GM10266 (cell line): ENCODE measurements around the gene SPRING1.

ENCODE experiments used
- DNase-seq: peaks from one replicate; pipeline ENCODE4 v3.0.0; 2012; ENCODE audit errors: extremely low spot score
- CTCF ChIP-seq: IDR thresholded peaks from 2 replicates; pipeline ENCODE4 v1.5.1; 2012; ENCODE audit warnings: mild to moderate bottlenecking, low read depth; ENCODE audit not compliant: control insufficient read depth, insufficient read depth; ENCODE audit errors: missing control alignments

SPRING1 gene

DNA sequence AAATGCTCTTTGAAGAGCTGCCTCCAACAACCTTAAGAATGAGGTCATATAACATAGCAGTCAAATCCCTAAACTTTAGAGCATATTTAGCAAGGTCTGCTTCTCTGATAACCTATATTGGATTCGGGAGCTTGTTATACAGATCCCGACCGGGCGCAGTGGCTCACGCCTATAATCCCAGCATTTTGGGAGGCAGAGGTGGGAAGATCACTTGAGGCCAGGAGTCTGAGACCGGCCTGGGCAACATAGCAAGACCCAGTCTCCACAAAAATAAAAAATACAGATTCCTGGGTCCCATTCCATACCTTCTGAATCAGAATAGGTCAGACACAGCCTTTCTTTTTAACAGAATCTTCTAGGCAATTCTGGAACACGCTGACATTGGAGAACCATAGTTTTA, 46.7 kb downstream of the SPRING1 start:
- DNase-seq = no peak
- no peak for TF ChIP-seq CTCF

- no peak for TF ChIP-seq CTCF
- no peak for DNase-seq
Measured at GRCh38 chr12:116689979-116690744, 47.7 kb downstream of the SPRING1 start.

- DNase-seq = no peak
- TF ChIP-seq CTCF = no peak
Measured at GRCh38 chr12:116689521-116689920, 48.3 kb downstream of the SPRING1 start.
